HG03442 (cell line): ENCODE data around the gene OGFR.

Source experiments
- ATAC-seq: cut with Tn5 transposase; IDR thresholded peaks from one replicate; pipeline ENCODE4 v1.9.1; 2021; ENCODE audit warnings: mild to moderate bottlenecking, moderate library complexity; ENCODE audit not compliant: unreplicated experiment

Gene OGFR

DNA sequence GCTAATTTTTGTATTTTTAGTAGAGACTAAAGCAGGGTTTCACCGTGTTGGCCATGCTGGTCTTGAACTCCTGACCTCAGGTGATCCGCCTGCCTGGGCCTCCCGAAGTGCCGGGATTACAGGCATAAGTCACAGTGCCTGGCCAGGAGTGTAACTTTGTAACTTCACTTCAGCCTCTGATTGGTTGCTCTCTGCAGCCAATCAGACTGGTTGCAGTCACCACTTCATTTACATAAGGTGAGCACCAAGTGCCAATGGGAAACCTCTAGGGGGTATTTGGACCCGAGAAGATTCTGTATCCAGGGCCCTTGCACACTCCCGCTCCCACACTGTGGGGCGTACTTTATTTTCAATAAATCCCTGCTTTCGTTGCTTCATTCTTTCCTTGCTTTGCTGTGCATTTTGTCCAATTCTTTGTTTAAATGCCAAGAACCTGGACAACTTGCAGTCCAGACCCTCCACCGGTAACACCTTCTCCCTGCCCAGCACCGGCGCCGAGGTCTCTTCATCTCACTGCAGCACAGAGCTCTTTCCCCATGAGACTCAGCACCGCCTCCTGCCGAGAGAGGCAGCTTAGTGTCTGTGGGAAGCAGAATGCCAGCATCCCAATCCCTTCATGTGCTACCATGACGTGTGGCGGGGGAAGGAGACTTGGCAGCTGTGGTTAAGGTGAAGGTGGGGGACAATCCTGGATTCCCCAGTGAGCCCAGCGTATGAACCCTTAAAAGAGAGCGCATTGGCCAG lies 22.3 kb upstream of the OGFR start:
- no peak for ATAC-seq

DNA sequence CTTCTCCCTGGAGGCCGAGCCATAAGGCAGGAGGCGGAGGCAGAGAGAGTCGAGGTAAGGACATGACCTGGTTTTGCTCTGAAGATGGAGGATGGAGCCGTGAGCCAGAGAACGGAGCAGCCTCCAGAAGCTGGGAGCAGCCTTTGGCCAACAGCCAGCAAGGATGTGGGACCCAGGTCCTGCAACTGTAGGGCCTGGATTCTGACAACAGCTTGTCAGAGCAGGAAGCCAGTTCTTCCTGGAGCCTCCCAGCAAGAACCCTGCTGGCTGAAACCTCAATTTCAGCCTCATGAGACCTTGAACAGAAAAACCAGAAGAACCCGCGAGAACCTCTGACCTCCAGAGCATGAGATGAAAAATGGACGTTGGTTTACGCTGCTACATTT lies 21.7 kb upstream of the OGFR start:
- ATAC-seq: no peak

DNA sequence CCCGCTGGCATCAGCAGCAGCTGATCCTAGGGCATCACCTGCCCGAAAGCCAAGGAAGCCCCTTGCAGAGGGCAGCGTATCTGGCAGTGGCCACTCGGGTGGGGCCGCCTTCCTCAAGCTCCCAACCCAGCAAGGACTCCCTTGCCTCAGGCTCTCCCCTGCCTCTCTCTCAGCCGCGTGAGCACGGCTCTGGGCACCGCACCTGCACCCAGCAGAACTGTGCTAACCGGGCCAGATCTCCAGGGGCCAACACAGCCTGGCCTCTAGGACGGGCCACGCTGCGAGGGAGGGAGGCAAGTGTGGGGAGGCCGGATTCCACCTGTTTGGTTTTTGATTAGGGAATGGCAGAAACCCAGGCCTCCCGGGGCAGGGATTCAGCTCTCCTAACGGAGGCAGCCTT lies 20.1 kb upstream of the OGFR start:
- no peak for ATAC-seq

DNA sequence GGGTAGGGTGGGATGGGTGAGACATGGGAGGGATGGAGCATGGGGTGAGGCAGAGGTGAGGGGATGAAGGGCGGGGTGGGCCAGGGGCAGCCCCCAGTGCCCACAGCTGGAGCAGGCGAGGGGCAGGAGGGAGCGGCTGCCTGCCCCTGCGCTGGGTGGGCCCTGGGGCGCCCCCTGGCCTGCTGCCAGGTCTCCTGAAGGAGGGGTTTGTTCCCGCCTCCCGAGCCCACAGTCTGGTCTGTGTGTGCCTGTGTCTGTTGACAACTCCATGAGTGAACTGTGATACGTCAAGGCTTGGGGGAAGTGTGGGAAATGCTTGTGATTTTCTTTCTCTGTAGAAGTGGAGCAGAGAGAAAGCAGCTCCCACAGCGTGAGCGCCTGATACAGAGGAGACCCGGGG lies 19.2 kb upstream of the OGFR start:
- ATAC-seq: no peak

DNA sequence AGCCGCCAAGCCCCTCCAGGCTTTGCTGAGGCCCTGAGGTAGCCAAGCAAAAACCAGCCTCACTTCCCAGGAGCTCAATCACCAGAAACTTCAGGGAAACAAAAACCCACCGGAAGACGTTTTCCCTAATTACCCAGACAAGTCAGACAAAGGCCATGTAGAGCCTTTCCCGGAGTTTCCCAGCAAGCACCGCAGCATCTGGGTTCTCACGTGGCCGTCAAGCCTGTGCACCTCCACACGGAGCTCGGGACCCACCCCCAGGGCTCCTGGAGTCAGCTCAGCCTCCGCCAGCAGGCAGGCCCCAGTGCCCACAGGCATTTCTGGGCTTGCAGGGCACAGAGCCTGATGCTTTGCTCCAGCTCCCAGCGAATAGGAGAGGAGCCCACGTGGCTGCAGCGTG lies 18.5 kb upstream of the OGFR start:
- ATAC-seq: no peak

DNA sequence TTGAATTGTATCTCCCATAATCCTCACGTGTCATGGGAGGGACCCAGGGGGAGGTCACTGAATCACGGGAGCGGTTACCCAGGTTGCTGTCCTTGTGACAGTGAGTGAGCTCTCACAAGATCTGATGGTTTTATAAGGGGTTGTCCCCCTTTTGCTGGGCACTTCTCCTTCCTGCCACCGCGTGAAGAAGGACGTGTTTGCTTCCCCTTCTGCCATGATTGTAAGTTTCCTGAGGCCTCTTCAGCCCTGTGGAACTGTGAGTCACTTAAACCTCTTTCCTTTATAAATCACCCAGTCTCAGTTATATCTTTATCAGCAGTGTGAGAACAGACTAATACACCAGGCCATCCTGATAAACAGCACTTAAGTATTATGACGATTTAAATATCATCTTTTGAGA lies 17.3 kb upstream of the OGFR start:
- ATAC-seq: no peak

DNA sequence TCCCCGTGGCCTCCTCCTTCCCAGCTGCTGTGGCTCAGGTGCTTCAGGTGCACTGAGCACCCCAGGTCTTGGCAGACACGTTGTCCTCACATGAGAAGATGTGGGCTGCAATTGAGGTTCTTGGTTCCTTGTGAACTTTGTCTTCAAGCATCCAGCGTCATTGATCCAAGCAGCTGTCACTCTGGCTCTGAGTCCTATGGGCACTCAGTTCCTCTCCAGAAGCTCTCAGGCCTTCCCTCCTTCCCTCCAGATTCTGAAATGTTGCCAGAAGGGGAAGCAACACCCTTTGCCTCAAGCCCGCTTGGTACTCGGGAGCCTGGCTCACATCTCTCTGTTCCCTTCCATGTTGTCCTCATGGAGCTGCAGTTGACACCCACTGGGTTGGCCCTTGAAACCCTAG lies 16.8 kb upstream of the OGFR start:
- ATAC-seq: no peak

DNA sequence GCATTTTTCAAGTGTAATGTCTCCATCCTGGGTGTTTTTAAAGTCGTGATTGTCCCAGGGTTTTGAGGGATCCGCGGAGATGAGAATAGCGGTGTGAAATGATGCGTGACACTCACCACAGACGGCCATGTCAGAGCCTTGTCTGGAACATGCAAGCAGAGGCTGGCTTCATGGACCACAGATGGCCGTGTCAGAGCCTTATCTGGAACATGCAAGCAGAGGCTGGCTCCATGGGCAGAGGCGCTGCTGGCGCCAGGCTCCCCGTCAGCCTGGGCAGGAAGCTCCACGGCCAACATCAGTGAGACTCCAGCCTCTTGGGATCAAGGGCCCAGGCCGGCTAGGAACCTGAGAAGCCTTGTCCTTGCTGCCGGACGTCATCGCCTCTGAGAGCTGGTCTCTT lies 16.0 kb upstream of the OGFR start:
- no peak for ATAC-seq

DNA sequence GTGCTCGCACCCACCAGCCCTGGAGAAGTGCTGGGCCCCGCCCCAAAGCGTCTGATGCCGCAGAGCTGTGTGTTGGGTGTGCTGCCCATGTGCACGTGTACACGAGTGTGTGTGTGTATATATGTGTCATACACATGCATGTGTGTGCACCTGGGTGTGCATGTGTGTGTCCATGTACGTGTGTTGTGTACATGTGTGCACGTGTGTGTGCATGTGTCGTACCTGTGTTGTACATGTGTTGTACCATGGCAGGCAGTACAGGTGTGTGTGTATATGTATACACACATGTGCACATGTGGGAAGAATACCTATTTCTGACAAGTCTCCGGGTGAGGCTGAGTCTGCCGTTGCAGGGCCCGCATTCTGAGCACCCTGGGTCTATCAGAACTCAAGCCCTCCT lies 14.6 kb upstream of the OGFR start:
- ATAC-seq: no peak

DNA sequence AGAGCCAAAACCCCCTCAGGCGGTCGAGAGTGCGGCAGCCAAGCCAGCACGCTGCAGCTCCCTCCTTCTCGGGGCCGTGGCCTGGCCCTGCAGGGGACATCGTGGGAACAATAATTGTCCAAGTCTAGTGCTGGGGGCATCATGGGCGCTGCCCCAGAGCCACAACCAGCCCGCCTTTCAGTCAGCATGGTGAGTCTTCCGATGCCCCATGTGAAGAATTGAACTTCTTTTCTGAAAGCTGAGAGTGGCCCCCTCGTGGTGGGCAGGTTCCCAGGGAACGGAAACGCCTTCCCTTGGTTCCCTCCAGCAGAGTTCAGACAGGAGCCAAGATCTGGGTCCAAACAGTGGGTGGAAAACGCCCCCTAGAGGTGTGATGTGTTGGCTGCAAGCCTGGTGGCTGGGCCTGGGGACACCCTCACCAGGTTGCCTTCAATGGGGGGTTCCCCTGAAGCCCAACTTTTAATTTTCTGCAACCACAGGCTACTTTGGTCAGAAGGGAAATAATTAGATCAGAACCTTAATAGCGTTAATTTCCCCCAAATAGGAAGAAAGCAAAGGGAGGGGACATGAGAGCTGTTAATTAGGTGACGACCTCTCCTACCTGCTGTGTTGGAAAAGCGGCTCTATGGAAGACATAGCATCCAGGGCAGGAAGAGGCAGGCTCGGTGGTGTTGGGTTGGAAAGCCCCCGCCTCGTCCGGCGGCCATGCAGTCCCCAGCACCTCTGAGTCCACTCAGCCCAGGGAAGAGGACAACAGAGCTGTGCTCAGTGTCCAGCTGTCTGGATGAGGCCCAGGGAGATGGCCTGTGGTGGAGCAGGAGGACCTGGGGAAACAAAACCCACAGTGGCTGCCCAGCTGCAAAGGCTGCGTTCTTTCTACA lies 13.1 kb upstream of the OGFR start:
- no peak for ATAC-seq

DNA sequence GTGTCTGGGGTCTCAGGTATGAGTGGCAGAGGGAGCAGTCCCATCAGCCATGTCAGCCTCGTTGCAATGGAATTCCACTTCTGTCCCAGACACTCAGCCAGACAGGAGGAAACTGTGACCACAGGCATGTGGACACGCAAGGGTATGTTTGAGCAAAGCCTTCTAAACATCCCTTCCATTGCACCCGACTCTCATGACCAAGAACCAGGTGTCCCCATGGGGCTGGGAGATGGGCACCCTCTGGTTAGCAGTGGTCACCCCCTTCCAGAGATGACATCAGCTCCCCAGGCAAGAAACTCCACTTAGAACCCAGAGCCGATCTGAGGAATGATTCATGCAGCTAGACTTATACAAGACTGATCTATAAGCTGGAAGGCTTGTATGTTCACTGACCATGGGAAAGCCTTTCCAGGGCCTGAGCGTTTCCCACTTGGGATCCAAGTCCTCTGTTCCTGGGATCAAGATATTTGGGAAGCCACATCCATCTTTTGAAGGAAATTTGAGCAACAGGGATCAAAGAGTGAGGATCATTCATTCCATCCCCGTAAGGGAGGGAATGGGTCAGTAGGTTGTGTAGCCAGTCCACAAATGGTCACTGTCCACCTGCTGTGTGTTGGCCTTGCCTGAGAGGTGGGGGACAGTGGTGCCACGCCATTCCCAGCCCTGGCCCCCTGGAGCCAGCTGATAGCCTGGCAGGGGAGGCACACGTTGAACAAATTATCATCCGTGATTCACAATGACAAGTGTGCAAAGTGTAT lies 12.3 kb upstream of the OGFR start:
- ATAC-seq: no peak

DNA sequence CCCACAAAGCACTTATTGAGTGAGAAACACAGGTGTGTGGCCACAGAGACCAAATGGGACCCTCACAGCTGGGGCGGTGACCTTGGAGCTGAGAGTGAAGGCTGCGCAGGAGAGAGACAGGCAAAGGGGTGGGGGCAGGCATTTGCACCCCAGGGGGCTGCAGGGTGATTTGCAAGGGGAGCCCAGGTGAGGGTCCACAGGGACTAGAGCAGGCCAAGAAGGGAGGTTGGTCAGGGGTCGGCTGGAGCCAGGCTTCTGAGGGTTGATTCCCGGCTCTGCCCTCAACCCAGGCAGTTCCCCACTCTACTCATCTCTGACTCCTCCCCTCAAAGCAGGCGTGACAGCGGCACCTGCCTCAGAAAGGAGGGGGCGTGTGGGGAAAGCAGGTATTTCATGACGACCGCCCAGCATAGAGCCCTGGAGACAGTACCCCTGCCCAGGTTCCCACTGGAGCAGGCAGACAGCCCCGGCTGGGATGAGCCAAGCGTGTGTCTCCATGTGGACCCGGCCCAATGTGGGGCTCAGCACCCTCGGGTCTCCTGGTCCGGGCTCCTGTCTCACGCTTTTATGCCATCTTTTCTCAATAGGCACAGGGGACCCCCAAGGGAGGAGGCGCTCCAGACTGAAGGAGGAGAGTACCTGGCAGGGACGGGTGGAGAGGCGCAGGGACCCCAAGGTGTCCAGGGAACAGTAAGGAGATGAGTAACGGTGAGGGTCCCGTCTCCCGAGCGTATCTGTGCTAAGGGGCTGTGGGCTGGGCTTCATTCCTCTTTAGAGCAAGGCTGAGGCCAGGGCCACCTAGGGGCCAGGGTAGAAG lies 11.5 kb upstream of the OGFR start:
- ATAC-seq: no peak

DNA sequence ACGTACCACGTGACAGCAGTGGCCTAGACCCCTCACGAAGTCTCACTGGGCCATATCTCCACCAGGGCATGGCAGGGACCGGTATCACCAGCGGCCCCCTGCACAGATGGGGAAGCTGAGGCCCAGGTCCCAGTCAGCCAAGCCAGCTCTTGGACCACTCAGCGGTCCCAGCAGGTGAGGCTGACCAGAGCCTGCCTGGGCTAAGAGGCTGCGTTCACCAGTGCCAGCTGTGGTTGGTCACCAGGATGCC lies 11.0 kb upstream of the OGFR start:
- no peak for ATAC-seq

DNA sequence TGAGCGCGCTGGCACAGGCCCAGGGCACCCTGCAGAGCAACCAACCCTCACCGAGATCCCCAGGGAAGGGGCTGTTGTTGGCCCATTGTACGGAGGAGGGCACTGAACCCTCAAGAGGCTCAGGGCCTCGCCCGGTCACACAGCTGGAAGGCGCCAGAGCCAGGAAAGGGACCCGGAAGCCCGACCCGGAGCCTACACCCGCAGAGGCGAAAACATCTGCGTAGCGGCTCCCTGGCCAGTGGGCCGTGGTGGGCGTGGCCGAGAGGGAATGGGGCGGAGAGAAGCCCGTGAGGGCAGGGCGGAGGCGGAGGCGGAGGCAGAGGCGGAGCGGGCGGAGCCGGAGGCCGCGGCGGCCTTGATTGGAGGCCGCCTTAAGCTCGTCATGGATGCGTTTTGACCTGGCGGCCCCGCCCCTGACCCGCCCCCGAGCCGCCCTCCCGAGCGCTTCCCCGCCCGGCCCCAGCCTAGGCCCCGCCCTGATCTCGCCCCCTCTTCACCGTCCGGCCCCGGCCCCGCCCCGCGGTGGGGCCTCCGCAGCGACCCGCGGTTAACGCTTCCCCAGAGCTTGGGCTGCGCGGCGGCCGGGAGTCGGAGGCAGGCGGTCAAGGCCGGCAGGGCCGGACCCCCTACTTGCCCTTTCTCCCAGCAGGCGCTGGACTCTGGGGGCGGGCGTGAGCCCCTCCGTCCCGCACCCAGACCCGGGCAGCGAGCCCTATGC lies 10.5 kb upstream of the OGFR start:
- ATAC-seq: peak; percentile 54

DNA sequence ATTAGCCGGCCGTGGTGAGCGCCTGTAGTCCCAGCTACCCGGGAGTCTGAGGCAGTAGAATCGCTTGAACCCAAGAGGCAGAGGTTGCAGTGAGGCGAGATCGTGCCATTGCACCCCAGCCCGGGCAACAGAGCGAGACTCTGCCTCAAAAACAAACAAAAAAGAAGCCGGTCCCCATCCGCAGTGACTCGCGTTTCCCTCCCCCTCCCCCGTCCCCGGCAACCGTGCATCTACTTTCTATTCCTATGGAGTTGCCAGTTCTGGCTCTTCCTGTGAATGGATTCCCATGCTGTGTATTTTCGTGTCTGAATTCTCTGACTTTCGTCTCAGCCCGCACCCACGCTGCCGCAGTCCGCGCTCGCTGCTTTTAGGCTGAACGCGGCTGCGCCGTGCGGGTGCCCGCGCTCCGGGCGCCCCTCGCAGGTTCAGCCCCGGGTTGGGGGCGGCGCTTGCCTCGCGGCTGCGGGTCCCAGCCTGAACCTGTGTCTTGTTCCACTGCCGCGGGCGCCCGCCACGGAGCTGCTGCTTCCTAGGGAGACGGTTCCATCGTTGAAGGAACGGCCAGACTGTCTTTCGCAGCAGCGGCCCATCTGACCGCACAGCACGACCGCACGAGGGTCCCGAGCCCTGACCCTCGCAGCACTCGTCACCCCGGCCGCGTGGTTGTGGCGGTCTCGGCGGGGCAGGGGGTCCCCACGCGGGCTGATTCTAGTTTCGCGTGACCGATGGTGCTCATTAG lies 9.4 kb upstream of the OGFR start:
- ATAC-seq: no peak

DNA sequence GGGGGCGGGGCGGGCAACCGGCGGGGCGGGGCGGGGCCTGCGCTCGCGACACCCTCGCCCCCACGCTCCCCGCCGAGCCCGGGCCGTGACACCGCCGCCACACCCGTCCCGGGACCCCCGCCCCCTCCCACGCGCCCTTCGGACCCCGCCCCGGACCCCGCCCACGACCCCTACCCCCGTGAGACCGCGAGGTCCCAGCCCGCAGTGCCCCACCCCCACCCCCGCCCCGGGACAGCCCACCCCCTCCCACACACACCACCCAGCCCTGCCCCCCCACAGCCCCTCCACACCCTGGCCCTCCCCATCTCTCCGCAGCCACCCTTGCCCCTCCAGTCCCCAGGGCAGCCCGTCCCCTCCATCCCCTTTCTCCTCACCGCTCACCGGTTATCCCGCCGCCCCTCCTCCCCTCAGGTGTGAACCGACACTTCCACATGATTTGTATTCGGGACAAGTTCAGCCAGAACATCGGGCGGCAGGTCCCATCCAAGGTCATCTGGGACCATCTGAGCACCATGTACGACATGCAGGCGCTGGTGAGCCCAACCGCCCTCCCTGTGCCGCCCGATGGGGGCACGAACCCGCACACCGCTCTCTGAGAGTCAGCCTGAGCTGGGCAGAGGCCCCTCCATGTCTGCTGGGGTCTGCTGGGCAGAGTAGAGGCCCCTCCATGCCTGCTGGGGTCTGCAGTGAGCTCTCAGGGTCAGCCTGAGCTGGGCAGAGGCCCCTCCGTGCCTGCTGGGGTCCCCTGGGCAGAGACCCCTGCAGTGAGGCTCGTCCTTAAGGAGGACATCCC lies 7.7 kb upstream of the OGFR start:
- no peak for ATAC-seq

DNA sequence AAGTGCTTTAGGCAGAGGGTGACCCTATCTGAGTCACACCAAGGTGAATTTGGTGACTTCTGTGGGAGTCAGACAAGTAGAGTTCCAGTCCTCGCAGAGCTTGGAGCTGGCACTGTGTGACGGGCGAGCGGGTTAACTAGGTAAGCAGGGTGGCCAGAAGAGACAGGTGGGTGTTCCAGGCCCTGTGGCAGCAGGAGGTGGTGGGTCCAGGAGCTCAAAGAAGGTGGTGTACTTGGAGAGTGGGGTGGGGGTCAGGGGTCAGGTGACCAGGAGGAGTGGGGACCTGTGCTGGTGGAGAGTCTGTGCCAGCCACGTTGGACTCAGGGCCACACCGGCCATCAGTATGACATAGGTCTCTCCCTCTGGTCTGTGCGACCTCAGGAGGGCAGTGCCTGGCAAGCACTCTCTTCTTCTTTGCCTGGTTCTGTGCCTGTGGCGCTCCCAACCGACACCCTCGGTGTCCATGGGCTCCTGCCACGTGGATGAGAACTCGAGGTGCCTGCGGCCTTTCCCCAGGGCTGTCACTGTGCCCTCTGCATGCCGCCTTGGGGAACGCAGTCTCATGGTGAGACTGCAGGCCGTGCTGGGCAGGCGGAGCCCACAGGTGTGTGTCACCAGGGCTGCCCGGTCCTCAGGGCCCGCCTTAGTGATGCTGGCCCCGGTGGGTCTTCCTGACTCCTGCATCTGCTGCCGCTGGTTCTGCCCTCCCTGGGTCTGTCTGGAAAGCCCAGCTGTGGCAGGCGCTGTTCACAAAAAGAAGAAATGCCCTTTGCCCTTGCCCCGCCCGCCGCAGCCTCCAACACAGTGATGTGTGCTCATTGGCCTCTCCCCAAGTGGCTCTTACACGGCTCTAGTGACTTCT lies 6.7 kb upstream of the OGFR start:
- no peak for ATAC-seq

DNA sequence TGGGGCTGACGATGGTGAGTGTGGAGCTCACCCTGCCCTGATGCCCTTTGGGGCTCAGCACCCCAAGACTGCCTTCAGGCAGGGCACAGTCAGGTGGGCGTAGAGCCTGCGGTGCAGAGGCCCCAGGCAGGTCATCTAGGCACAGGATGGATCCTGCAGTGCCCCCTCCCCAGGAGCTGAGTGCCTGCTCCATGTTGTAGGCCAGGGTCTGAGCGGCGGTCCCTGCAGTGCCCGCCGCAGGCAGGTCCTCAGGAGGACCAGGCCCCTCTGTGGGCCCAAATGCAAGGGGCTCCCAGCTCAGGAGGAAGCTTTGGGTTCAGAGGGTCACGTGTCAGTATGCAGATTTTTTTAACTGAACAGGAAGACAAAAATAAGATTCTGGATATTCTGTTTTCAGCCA lies 5.6 kb upstream of the OGFR start:
- ATAC-seq: no peak
